Muscle of back (tissue), 10 donors: Measurements from ENCODE around the gene ZNF836. TPM values are rescaled to one million over a fixed set of nuclear protein-coding genes. Genes with fewer than 3 reads are reported as not detected.

Source experiments
- polyA plus RNA-seq, 10 donors: library from polyadenylated mRNA; unstranded; fragments of 120-200 nt; gene quantifications; one replicate each; pipeline ENCODE4 v1.2.1, GENCODE V29; 2013; ENCODE audit not compliant: insufficient read length in 10 of 10

ZNF836 gene
- polyA plus RNA-seq, 10 donors: 5.9 to 10.9 (median 8.6) TPM

Other genes starting within 250 kb of the ZNF836 start
- 1 to 10 TPM; 4.6 to 7.5 (median 5.4) TPM for gene ZNF613, start 244.1 kb downstream of the ZNF836 start, polyA plus RNA-seq
- 1 to 10 TPM; 5.6 to 9.8 (median 8.0) TPM for gene ZNF350, start 184.8 kb downstream of the ZNF836 start, polyA plus RNA-seq
- 10 to 100 TPM in 5 of 10 donors, 1 to 10 TPM in 5; 7.6 to 12.5 (median 10.1) TPM for gene ZNF615, start 163.4 kb downstream of the ZNF836 start, polyA plus RNA-seq
- gene ZNF614, start 143.2 kb downstream of the ZNF836 start, polyA plus RNA-seq: 10 to 100 TPM in 4 of 10 donors, 1 to 10 TPM in 6; 7.4 to 10.9 (median 9.4) TPM
- 10 to 100 TPM in 5 of 10 donors, 1 to 10 TPM in 5; 7.3 to 14.6 (median 10.0) TPM for gene ZNF432, start 122.8 kb downstream of the ZNF836 start, polyA plus RNA-seq
- 10 to 100 TPM in 5 of 10 donors, 1 to 10 TPM in 5; 8.2 to 18.9 (median 10.0) TPM for gene ZNF841, start 75.9 kb downstream of the ZNF836 start, polyA plus RNA-seq
- 10 to 100 TPM in 5 of 10 donors, 1 to 10 TPM in 5; 7.3 to 12.8 (median 10.1) TPM for gene ZNF616, start 31.7 kb downstream of the ZNF836 start, polyA plus RNA-seq
- 100 to 1,000 TPM; 242 to 328 (median 297) TPM for gene PPP2R1A, start 18.4 kb upstream of the ZNF836 start, polyA plus RNA-seq
- gene ZNF766, start 98.0 kb upstream of the ZNF836 start, polyA plus RNA-seq: 10 to 100 TPM in 9 of 10 donors, 1 to 10 TPM in 1; 8.1 to 14.4 (median 11.9) TPM
- 10 to 100 TPM in 5 of 10 donors, 1 to 10 TPM in 5; 7.9 to 12.8 (median 10.4) TPM for gene ZNF480, start 125.5 kb upstream of the ZNF836 start, polyA plus RNA-seq
- 1 to 10 TPM; 3.3 to 6.3 (median 4.2) TPM for gene ZNF610, start 164.6 kb upstream of the ZNF836 start, polyA plus RNA-seq
- 10 to 100 TPM; 11.4 to 17.1 (median 15.3) TPM for gene ZNF880, start 198.3 kb upstream of the ZNF836 start, polyA plus RNA-seq
- 10 to 100 TPM; 12.1 to 30.7 (median 17.3) TPM for gene ZNF528, start 226.2 kb upstream of the ZNF836 start, polyA plus RNA-seq